HepG2 (cell line): ENCODE measurements around the gene EXOC6B. TPM values are rescaled to one million over a fixed set of nuclear protein-coding genes. Genes with fewer than 3 reads are reported as not detected.

Experiments
- ATAC-seq: fragments of 200-7000 bp; cut with Tn5 transposase; 3 replicates; pipeline ENCODE4 v1.9.1; 2020; ENCODE audit warnings: mild to moderate bottlenecking, moderate library complexity
- BruUV-seq: library from RNA; stranded (reverse); fragments of 400-500 nt; replicated peaks from 2 replicates; lab custom pipeline; 2021; lab: Mats Ljungman, UMichigan
- CTCF ChIA-PET: fragments of 300-600 bp; formaldehyde crosslinking; extraction: SDS; loops from one replicate; lab custom pipeline; 2021; ENCODE audit warnings: low total read pairs, inconsistent platforms, low intra/inter-chr PET ratio; lab: Yijun Ruan, JAX
- POLR2A ChIA-PET: fragments of 350-600 bp; sonication (Branson Sonifier 250); formaldehyde crosslinking; loops from one replicate; lab custom pipeline; 2020; ENCODE audit warnings: antibody characterized with exemption, inconsistent platforms; lab: Yijun Ruan, JAX
- DNase-seq: peaks from one replicate; pipeline ENCODE4 v3.0.0-alpha.2; 2015; ENCODE audit warnings: low spot score
- FAIRE-seq: peaks from 3 replicates; lab custom pipeline; 2011; peaks lifted over from hg19 to GRCh38; lab: Jason Lieb, UNC
- H2AFZ ChIP-seq: one replicate; pipeline ENCODE4 v1.6.1; 2011; ENCODE audit warnings: low read length, inconsistent platforms
- H3K27ac ChIP-seq: fragments of 300-600 bp; 3 replicates; pipeline ENCODE4 v1.8.0; 2011; ENCODE audit warnings: mixed run types, mild to moderate bottlenecking, mixed read lengths, low read length, inconsistent platforms; ENCODE audit not compliant: insufficient read depth; ENCODE audit errors: extremely low read length
- H3K27me3 ChIP-seq, 2 experiments: fragments of 200-600 bp in 1 of 2; 2 replicates in 1 of 2; 3 replicates in 1 of 2; pipeline versions ENCODE4 v1.6.0 to v1.8.0; 2011; ENCODE audit warnings: low read length in 2 of 2, mild to moderate bottlenecking in 2 of 2, moderate library complexity in 2 of 2, inconsistent platforms in 1 of 2; ENCODE audit not compliant: insufficient read depth in 2 of 2, control insufficient read depth in 1 of 2
- H3K36me3 ChIP-seq, 2 experiments: fragments of 200-600 bp in 1 of 2; replicated peaks in 1 of 2; 2 replicates in 1 of 2; 3 replicates in 1 of 2; pipeline versions ENCODE4 v1.5.1 to v1.8.0; 2011; ENCODE audit warnings: low read length in 2 of 2, inconsistent platforms in 1 of 2; ENCODE audit not compliant: insufficient read depth in 2 of 2, control insufficient read depth in 1 of 2
- H3K4me1 ChIP-seq: 2 replicates; pipeline ENCODE4 v1.5.1; 2012; ENCODE audit warnings: low read length, inconsistent platforms; ENCODE audit not compliant: insufficient read depth
- H3K4me2 ChIP-seq: 2 replicates; pipeline ENCODE4 v1.6.0; 2011; ENCODE audit warnings: low read depth, low read length, inconsistent platforms
- H3K4me3 ChIP-seq, 3 experiments: fragments of 200-600 bp in 1 of 3; sonication (generic), shearing (Covaris generic) in 1 of 3; replicated peaks in 1 of 3; 2 replicates each; pipeline ENCODE4 v1.5.1; 2011 to 2016; ENCODE audit warnings: low read length in 3 of 3, inconsistent platforms in 2 of 3, low read depth in 2 of 3, mild to moderate bottlenecking in 2 of 3, control low read depth in 1 of 3, mixed read lengths in 1 of 3; ENCODE audit not compliant: insufficient read depth in 1 of 3
- H3K79me2 ChIP-seq: one replicate; pipeline ENCODE4 v1.6.1; 2011; ENCODE audit warnings: low read length, inconsistent platforms; ENCODE audit not compliant: insufficient read depth
- H3K9ac ChIP-seq: 2 replicates; pipeline ENCODE4 v1.6.0; 2011; ENCODE audit warnings: mild to moderate bottlenecking, low read depth, low read length, inconsistent platforms; ENCODE audit not compliant: insufficient read depth
- H3K9me3 ChIP-seq: 2 replicates; pipeline ENCODE4 v1.5.1; 2012; ENCODE audit warnings: mild to moderate bottlenecking, low read length
- H4K20me1 ChIP-seq: 2 replicates; pipeline ENCODE4 v1.6.0; 2011; ENCODE audit warnings: inconsistent platforms, mild to moderate bottlenecking, low read length, moderate library complexity; ENCODE audit not compliant: insufficient read depth
- HDAC6 ChIP-seq: fragments of 200-600 bp; sonication (generic); IDR thresholded peaks from 2 replicates; pipeline ENCODE4 v1.7.0; 2017; ENCODE audit warnings: mild to moderate bottlenecking, antibody characterized with exemption, low read length, low read depth
- HIVEP1 ChIP-seq: sonication (generic); formaldehyde crosslinking; IDR thresholded peaks from 2 replicates; pipeline ENCODE4 v1.4.0; 2020; ENCODE audit warnings: mild to moderate bottlenecking, missing genetic modification reagents
- SNAPC5 ChIP-seq: sonication (generic); formaldehyde crosslinking; IDR thresholded peaks from 2 replicates; pipeline ENCODE4 v1.8.1; 2023; ENCODE audit warnings: mild to moderate bottlenecking, missing genetic modification reagents, borderline replicate concordance
- SSRP1 ChIP-seq: IDR thresholded peaks from 2 replicates; pipeline ENCODE4 v1.6.1; 2016; ENCODE audit warnings: control low read depth
- ZNF274 ChIP-seq: sonication (generic); formaldehyde crosslinking; IDR thresholded peaks from 2 replicates; pipeline ENCODE4 v1.5.1; 2020; ENCODE audit warnings: mild to moderate bottlenecking, missing genetic modification reagents
- ZNF788 ChIP-seq: sonication (generic); formaldehyde crosslinking; IDR thresholded peaks from 2 replicates; pipeline ENCODE4 v1.5.0; 2020; ENCODE audit warnings: mild to moderate bottlenecking, missing genetic modification reagents, borderline replicate concordance
- WGBS: methylation state at CpG from one replicate; pipeline ENCODE4 v1.1.6; 2017; ENCODE audit warnings: low lambda C conversion rate; 5-methylcytosine and 5-hydroxymethylcytosine counted together
- in situ Hi-C: cut with HindIII; loops from 2 replicates; pipeline ENCODE4 v1.10.0; 2017; ENCODE audit warnings: low pct_unique_long_range_greater_than_20kb; ENCODE audit not compliant: extremely low pct_ligation_motif_present
- intact Hi-C: fragments of 100-400 bp; cut with micrococcal nuclease; formaldehyde crosslinking; loops from one replicate; pipeline ENCODE4 v1.10.0; 2022; ENCODE audit not compliant: unreplicated experiment
- polyA plus RNA-seq, 8 experiments: library from polyadenylated mRNA; depleted of rRNA in 3 of 8; stranded (reverse) in 7 of 8; unstranded in 1 of 8; fragments of >200 nt; fragmentation: Illumina TruSeq in 4 of 8; extraction: Trizol in 4 of 8; gene quantifications; 2 replicates each; pipeline versions ENCODE4 v1.2.1 to v1.2.3, GENCODE V29; 2011 to 2016; ENCODE audit warnings: low read depth in 4 of 8, missing spikeins in 1 of 8, mixed read lengths in 1 of 8; ENCODE audit not compliant: insufficient read depth in 1 of 8
- total RNA-seq, 5 experiments: library from RNA; depleted of rRNA; stranded (reverse); fragments of >200 nt; fragmentation: Illumina TruSeq; extraction: Trizol; gene quantifications; 2 replicates each; pipeline ENCODE4 v1.2.3, GENCODE V29; 2016; ENCODE audit warnings: low read depth in 1 of 5
- TF ChIP-seq, protein P1 (sequence below): sonication (generic); formaldehyde crosslinking; IDR thresholded peaks from 2 replicates; pipeline ENCODE4 v1.5.0; 2020; ENCODE audit warnings: mild to moderate bottlenecking, missing genetic modification reagents, moderate library complexity

EXOC6B gene
- total and polyA plus RNA-seq, 2 of the 13 experiments (the other 11 are each of a cell fraction or from before 2014, with no cell fraction given), result 9.1 to 15.9 TPM

- Histone ChIP-seq H3K9ac (no peak overlapping the region), H3K4me1 (peaks cover 18% of the 10 kb centered on the region), H3K27me3 (peaks cover 24 to 92% of the 10 kb centered on the region in 2 experiments), H3K4me2 (no peak overlapping the region), H4K20me1 (0 out of 2 replicates have a peak, but pooled peaks cover 5% of the 10 kb centered on the region), H3K79me2 (no peaks in the 10 kb centered on the region), H3K9me3 (no peaks in the 10 kb centered on the region), H3K4me3 (no peak overlapping the region), H3K36me3 (no peaks in the 10 kb centered on the region), H3K27ac (no peak overlapping the region), H2AFZ (no peak overlapping the region)
- 48% methylated on average over 5 of the region's 5 CpGs for WGBS
- POLR2A ChIA-PET, result no interaction called here
- FAIRE-seq (no peak), ATAC-seq (no peak), DNase-seq (no peak)
- intact Hi-C loops, result loop anchor here (5.0 kb wide), 2 partner anchors 282 to 593 kb away; no protein-coding TSS in a partner anchor
- in situ Hi-C loops, result loop anchor here (5.0 kb wide), 4 partner anchors 227 to 607 kb away; no protein-coding TSS in a partner anchor
- no TSS peak for BruUV-seq
- TF ChIP-seq ZNF274 (no peak), SSRP1 (CRISPR knock-in tag) (no peak)
- CTCF ChIA-PET, result no interaction called here
Observed at GRCh38 chr2:72153924-72154323, 671.9 kb downstream of the EXOC6B start.

GRCh38 chr2:72153026-72153791, 672.6 kb downstream of the EXOC6B start:
- no peak overlapping the region for H2AFZ ChIP-seq
- H3K27ac ChIP-seq, result no peak overlapping the region
- ATAC-seq, result no peak
- no peak for TF ChIP-seq SNAPC5 (CRISPR knock-in tag)
- TF ChIP-seq HIVEP1 (CRISPR knock-in tag), result 0 out of 2 replicates have a peak, but pooled peaks have one; percentile 18
- TF ChIP-seq ZNF788 (CRISPR knock-in tag), result no peak
- TF ChIP-seq, protein P1, sequence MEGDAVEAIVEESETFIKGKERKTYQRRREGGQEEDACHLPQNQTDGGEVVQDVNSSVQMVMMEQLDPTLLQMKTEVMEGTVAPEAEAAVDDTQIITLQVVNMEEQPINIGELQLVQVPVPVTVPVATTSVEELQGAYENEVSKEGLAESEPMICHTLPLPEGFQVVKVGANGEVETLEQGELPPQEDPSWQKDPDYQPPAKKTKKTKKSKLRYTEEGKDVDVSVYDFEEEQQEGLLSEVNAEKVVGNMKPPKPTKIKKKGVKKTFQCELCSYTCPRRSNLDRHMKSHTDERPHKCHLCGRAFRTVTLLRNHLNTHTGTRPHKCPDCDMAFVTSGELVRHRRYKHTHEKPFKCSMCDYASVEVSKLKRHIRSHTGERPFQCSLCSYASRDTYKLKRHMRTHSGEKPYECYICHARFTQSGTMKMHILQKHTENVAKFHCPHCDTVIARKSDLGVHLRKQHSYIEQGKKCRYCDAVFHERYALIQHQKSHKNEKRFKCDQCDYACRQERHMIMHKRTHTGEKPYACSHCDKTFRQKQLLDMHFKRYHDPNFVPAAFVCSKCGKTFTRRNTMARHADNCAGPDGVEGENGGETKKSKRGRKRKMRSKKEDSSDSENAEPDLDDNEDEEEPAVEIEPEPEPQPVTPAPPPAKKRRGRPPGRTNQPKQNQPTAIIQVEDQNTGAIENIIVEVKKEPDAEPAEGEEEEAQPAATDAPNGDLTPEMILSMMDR (CRISPR knock-in tag), result 0 out of 2 replicates have a peak, but pooled peaks have one; percentile 4
- TF ChIP-seq HDAC6, result no peak
- TF ChIP-seq, all 625 proteins: peak for 2
- no TSS peak for BruUV-seq
- DNase-seq (no peak), FAIRE-seq (no peak)
- H3K36me3 ChIP-seq, result no peaks in the 10 kb centered on the region
- peaks cover 19% of the 10 kb centered on the region for H3K4me1 ChIP-seq
- H3K4me3 ChIP-seq, result no peak overlapping the region
- in situ Hi-C loops (loop anchor here (5.0 kb wide), 4 partner anchors 226 to 606 kb away; no protein-coding TSS in a partner anchor), intact Hi-C loops (loop anchor here (5.0 kb wide), 2 partner anchors 281 to 594 kb away; no protein-coding TSS in a partner anchor)
- H3K27me3 ChIP-seq, result peaks cover 23 to 89% of the 10 kb centered on the region in 2 experiments
- no peak overlapping the region for H3K4me2 ChIP-seq
- no peak overlapping the region for H3K9ac ChIP-seq
- POLR2A ChIA-PET, result no interaction called here
- no peaks in the 10 kb centered on the region for H3K9me3 ChIP-seq
- CTCF ChIA-PET, result no interaction called here
- 43% methylated on average over 17 of the region's 18 CpGs for WGBS
- peaks cover 5% of the 10 kb centered on the region; the same call in 1 of the 2 replicates for H4K20me1 ChIP-seq
- no peaks in the 10 kb centered on the region for H3K79me2 ChIP-seq
